22Rv1 (cell line): ENCODE data around the gene KCNIP4.

Experiments used
- CTCF ChIP-seq: fragments of 450-650 bp; IDR thresholded peaks from 2 replicates; pipeline ENCODE4 v1.5.1; 2017; ENCODE audit warnings: mild to moderate bottlenecking
- ZFX ChIP-seq: fragments of 450-650 bp; IDR thresholded peaks from 2 replicates; pipeline ENCODE4 v1.6.1; 2017; ENCODE audit warnings: antibody characterized with exemption, borderline replicate concordance

- TF ChIP-seq CTCF: no peak
- TF ChIP-seq ZFX: no peak
Measured at GRCh38 chr4:20878806-20879205, 1069.8 kb downstream of the KCNIP4 start.
